Activated T-helper 1 cell treated with anti-CD3 and anti-CD28 coated beads, Interleukin-12 subunit alpha, Interleukin-12 subunit beta, Interleukin-2, Interleukin-4 antibody, amounts not matched to agents 30 ng/mL and 10 ng/mL and 1 ng/mL, durations not matched to agents 14 hours and 24 hours and 36 hours (primary cell): ENCODE measurements around the gene SH3RF3. TPM values are rescaled to one million over a fixed set of nuclear protein-coding genes. Genes with fewer than 3 reads are reported as not detected.

Experiments used
- DNase-seq: peaks from one replicate; pipeline ENCODE4 v3.0.0; 2021; ENCODE audit warnings: low spot score
- H3K27ac Mint-ChIP-seq: one replicate; pipeline ENCODE4 v1.8.0; 2021; ENCODE audit warnings: mild to moderate bottlenecking, mixed read lengths
- H3K27me3 Mint-ChIP-seq: one replicate; pipeline ENCODE4 v1.8.0; 2022; ENCODE audit warnings: mild to moderate bottlenecking, moderate library complexity, mixed read lengths; ENCODE audit not compliant: insufficient read depth
- H3K36me3 Mint-ChIP-seq: one replicate; pipeline ENCODE4 v1.8.0; 2021; ENCODE audit warnings: low read depth, mixed read lengths
- H3K4me1 Mint-ChIP-seq: one replicate; pipeline ENCODE4 v1.8.0; 2021; ENCODE audit warnings: low read depth, mixed read lengths
- H3K4me3 Mint-ChIP-seq: one replicate; pipeline ENCODE4 v1.8.0; 2021; ENCODE audit warnings: mild to moderate bottlenecking, moderate library complexity, mixed read lengths
- H3K9me3 Mint-ChIP-seq: one replicate; pipeline ENCODE4 v1.8.0; 2021; ENCODE audit warnings: mixed read lengths
- intact Hi-C: fragments of 100-400 bp; cut with micrococcal nuclease; formaldehyde crosslinking; loops from one replicate; pipeline ENCODE4 v1.15.1; 2024
- total RNA-seq: library from RNA; stranded (reverse); gene quantifications from 2 replicates; pipeline ENCODE4 v1.2.3, GENCODE V29; 2022

The SH3RF3 gene
- total RNA-seq, 1 donor from 2014 or later = 0.39 TPM

GRCh38 chr2:109171444-109172334, 42.7 kb downstream of the SH3RF3 start:
- H3K27me3 Mint-ChIP-seq = peaks cover 18% of the 10 kb centered on the region
- H3K27ac Mint-ChIP-seq = no peak overlapping the region
- H3K4me3 Mint-ChIP-seq = no peak overlapping the region
- peaks cover 3% of the 10 kb centered on the region for H3K9me3 Mint-ChIP-seq
- H3K4me1 Mint-ChIP-seq = peaks cover 6% of the 10 kb centered on the region
- H3K36me3 Mint-ChIP-seq = no peaks in the 10 kb centered on the region
- intact Hi-C loops = no loop called here
- no peak for DNase-seq

DNA sequence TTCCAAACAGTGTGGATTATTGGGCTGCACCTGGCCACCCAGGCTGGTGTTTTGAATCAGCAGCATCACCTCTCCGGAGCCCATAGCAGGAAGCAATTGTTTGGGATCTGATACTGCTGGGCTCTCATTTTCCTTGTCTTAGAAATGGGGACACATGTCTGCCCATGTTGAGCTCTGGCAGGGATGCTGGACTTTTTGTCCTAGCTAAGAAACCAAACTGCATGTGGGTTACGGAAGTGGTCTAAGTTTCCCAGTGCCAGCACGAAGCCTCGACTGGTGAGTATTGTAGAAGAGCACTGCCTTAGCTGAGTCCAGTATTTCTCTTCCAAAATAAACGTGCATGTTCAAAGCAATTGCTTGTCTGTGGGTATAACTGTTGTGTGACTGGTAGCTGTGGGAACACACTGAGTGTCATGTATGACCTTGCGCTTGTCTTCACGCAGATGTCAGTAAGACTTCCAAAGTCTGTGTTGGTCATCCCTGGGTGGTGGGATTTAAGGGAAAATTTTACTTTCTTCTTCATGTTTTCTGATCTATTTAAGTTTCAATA, 43.6 kb downstream of the SH3RF3 start:
- H3K27ac Mint-ChIP-seq = no peak overlapping the region
- H3K9me3 Mint-ChIP-seq = peaks cover 3% of the 10 kb centered on the region
- no peak for DNase-seq
- peaks cover 6% of the 10 kb centered on the region for H3K4me1 Mint-ChIP-seq
- intact Hi-C loops = no loop called here
- H3K27me3 Mint-ChIP-seq = peaks cover 25% of the 10 kb centered on the region
- H3K36me3 Mint-ChIP-seq = no peaks in the 10 kb centered on the region
- no peak overlapping the region for H3K4me3 Mint-ChIP-seq

- intact Hi-C loops = no loop called here
- H3K9me3 Mint-ChIP-seq = peaks cover 3% of the 10 kb centered on the region
- no peak for DNase-seq
Measured at GRCh38 chr2:109173311-109174171, 44.5 kb downstream of the SH3RF3 start.

DNA sequence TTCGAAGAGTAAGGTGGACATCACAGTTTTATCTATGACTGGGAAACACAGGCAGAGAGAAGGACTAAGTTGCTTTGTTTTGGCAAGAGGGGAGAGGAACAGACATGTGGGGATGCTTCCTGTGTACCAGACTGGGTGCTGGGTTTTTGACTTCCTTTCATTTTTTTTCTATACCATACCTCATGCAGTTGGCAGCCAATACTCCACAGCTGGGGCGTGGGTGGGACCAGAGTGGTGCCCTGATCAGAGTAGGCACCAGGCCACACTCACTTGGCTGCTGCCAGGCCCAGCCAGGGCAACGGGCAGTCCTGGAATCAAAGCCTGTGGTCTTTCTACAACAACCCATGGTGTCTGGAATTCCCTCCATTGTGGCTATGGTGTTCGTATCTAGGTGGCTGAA, 45.2 kb downstream of the SH3RF3 start:
- Mint-ChIP-seq H3K9me3 (peaks cover 3% of the 10 kb centered on the region), H3K4me1 (peaks cover 6% of the 10 kb centered on the region), H3K36me3 (no peaks in the 10 kb centered on the region), H3K27me3 (peaks cover 24% of the 10 kb centered on the region), H3K4me3 (no peak overlapping the region), H3K27ac (no peak overlapping the region)
- intact Hi-C loops = no loop called here
- no peak for DNase-seq

More at GRCh38 chr2:109173311-109174171, 44.5 kb downstream of the SH3RF3 start:
- Mint-ChIP-seq H3K27me3 (peaks cover 25% of the 10 kb centered on the region), H3K4me1 (peaks cover 6% of the 10 kb centered on the region), H3K4me3 (no peak overlapping the region), H3K27ac (no peak overlapping the region), H3K36me3 (no peaks in the 10 kb centered on the region)

- Mint-ChIP-seq H3K4me1 (peaks cover 6% of the 10 kb centered on the region), H3K27me3 (peaks cover 28% of the 10 kb centered on the region), H3K36me3 (no peaks in the 10 kb centered on the region), H3K27ac (no peak overlapping the region), H3K9me3 (peaks cover 3% of the 10 kb centered on the region), H3K4me3 (no peak overlapping the region)
- DNase-seq = no peak
- intact Hi-C loops = no loop called here
Measured at GRCh38 chr2:109174626-109175349, 45.8 kb downstream of the SH3RF3 start.

GRCh38 chr2:109175350-109175678, 46.3 kb downstream of the SH3RF3 start:
- Mint-ChIP-seq H3K27ac (no peak overlapping the region), H3K4me1 (peaks cover 6% of the 10 kb centered on the region), H3K27me3 (peaks cover 27% of the 10 kb centered on the region), H3K9me3 (peaks cover 3% of the 10 kb centered on the region), H3K36me3 (no peaks in the 10 kb centered on the region), H3K4me3 (no peak overlapping the region)
- intact Hi-C loops = no loop called here
- DNase-seq = no peak

- no peak for DNase-seq
- Mint-ChIP-seq H3K9me3 (peaks cover 3% of the 10 kb centered on the region), H3K4me1 (peaks cover 6% of the 10 kb centered on the region), H3K36me3 (no peaks in the 10 kb centered on the region), H3K4me3 (no peak overlapping the region), H3K27me3 (peaks cover 27% of the 10 kb centered on the region), H3K27ac (no peak overlapping the region)
- intact Hi-C loops = no loop called here
Measured at GRCh38 chr2:109176928-109177327, 47.9 kb downstream of the SH3RF3 start.

- no peak overlapping the region for H3K4me3 Mint-ChIP-seq
- H3K27ac Mint-ChIP-seq = no peak overlapping the region
- no peak for DNase-seq
- peaks cover 6% of the 10 kb centered on the region for H3K4me1 Mint-ChIP-seq
- intact Hi-C loops = no loop called here
- peaks cover 3% of the 10 kb centered on the region for H3K9me3 Mint-ChIP-seq
- H3K27me3 Mint-ChIP-seq = peaks cover 31% of the 10 kb centered on the region
- H3K36me3 Mint-ChIP-seq = no peaks in the 10 kb centered on the region
Measured at GRCh38 chr2:109177635-109178034, 48.6 kb downstream of the SH3RF3 start.

GRCh38 chr2:109178968-109179367, 50.0 kb downstream of the SH3RF3 start:
- Mint-ChIP-seq H3K27me3 (peaks cover 33% of the 10 kb centered on the region), H3K27ac (no peak overlapping the region), H3K4me1 (peaks cover 4% of the 10 kb centered on the region), H3K36me3 (no peaks in the 10 kb centered on the region), H3K9me3 (peaks cover 3% of the 10 kb centered on the region), H3K4me3 (no peak overlapping the region)
- intact Hi-C loops = no loop called here
- DNase-seq = no peak

GRCh38 chr2:109180786-109181185, 51.8 kb downstream of the SH3RF3 start:
- H3K27ac Mint-ChIP-seq = no peak overlapping the region
- H3K36me3 Mint-ChIP-seq = no peaks in the 10 kb centered on the region
- H3K4me1 Mint-ChIP-seq = no peaks in the 10 kb centered on the region
- H3K4me3 Mint-ChIP-seq = no peak overlapping the region
- no peak for DNase-seq
- H3K9me3 Mint-ChIP-seq = no peaks in the 10 kb centered on the region
- H3K27me3 Mint-ChIP-seq = peaks cover 33% of the 10 kb centered on the region
- intact Hi-C loops = no loop called here

DNA sequence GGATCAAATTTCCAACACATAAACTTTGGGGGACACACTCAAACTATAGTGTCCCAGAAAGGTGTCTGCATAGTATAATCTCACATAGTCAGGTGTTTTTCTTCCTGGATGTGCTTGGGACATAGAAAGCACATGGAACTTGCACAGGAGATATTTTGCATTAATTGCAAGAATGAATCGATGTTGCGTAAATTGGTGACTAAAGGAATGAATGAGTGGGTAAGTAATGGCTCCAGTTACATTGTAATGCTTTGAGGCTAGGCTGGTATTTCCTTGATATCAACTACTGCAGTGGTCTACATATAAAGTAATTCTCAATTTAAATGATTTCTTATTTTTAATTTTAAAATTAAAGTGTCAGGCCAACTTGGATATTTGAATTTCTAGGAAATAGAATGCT, 53.4 kb downstream of the SH3RF3 start:
- Mint-ChIP-seq H3K36me3 (no peaks in the 10 kb centered on the region), H3K27me3 (peaks cover 24% of the 10 kb centered on the region), H3K27ac (no peak overlapping the region), H3K9me3 (no peaks in the 10 kb centered on the region), H3K4me3 (no peak overlapping the region), H3K4me1 (no peaks in the 10 kb centered on the region)
- DNase-seq = no peak
- intact Hi-C loops = no loop called here

DNA sequence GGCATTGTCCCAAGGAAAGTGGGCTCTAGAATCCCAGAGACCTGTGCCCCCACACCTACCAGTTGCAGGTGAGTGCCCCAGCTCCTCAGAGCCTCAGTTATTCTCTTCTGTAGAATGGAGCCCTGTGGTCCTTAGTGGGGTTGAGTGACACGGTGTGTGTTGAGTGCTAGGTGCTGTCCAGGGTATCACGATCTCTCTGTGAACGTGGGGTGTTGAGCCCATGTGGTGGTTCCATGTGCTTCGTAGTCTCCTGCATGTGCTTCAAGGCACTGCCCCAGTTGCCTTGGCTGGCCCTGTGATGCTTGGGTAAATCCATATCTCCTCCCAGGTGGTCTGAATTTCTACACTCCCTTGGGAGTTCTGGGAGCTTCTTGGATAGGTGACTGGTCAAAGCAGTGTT, 54.9 kb downstream of the SH3RF3 start:
- H3K27me3 Mint-ChIP-seq = peaks cover 20% of the 10 kb centered on the region
- intact Hi-C loops = no loop called here
- H3K9me3 Mint-ChIP-seq = no peaks in the 10 kb centered on the region
- H3K27ac Mint-ChIP-seq = no peak overlapping the region
- no peaks in the 10 kb centered on the region for H3K36me3 Mint-ChIP-seq
- no peaks in the 10 kb centered on the region for H3K4me1 Mint-ChIP-seq
- no peak for DNase-seq
- H3K4me3 Mint-ChIP-seq = no peak overlapping the region
